HG03378 (cell line): ENCODE results near the gene HOXB8.

Experiments used
- ATAC-seq: cut with Tn5 transposase; IDR thresholded peaks from one replicate; pipeline ENCODE4 v1.9.1; 2021; ENCODE audit warnings: mild to moderate bottlenecking, moderate library complexity; ENCODE audit not compliant: unreplicated experiment

Gene HOXB8

DNA sequence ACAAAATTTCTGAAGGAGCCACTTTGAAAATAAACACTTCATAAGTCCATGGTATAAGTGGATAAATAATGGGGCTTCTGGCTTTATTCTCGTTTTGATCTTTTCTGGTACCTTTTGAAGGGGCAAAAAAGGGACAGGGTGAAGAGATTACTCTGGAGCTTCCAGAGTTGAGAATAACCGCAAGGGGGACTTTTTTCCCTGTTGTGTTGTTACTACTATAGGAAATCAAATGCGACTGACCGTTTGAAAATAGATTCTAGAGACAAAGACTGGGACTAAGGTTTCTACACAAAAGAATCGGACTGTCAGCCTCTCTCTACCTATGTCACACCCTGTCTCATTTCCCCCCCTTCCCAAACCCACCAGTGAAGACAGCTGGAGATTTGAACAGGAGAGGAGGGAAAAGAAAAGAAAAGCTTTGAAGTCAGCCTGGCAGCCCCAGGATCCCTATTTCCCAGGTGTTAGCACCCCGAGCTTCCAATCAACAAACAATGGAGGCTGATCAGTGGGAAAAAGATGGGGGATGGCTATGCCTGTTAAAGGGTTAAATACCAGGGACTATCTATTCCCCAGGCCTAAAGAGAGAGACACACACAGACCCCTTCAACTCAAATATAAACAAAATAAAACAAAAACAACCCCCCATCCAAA, 45.3 kb downstream of the HOXB8 start:
- ATAC-seq = no peak

DNA sequence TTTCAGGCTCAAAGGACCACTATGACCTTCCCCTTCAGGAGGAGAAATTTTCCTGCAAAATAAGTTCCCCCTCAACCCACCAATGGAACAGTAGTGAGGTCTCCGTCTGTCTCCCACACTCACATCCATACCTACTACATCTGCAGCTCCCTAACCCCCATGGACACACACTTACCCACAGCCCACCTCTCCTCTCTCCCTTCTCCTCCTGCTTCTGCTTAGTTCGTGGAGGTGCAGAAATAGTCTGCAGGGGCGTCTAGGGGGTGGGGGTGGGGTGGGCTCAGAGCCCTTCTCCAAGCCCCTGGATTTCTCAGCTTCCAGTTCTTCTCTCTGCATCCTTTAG, 45.9 kb downstream of the HOXB8 start:
- ATAC-seq = no peak

DNA sequence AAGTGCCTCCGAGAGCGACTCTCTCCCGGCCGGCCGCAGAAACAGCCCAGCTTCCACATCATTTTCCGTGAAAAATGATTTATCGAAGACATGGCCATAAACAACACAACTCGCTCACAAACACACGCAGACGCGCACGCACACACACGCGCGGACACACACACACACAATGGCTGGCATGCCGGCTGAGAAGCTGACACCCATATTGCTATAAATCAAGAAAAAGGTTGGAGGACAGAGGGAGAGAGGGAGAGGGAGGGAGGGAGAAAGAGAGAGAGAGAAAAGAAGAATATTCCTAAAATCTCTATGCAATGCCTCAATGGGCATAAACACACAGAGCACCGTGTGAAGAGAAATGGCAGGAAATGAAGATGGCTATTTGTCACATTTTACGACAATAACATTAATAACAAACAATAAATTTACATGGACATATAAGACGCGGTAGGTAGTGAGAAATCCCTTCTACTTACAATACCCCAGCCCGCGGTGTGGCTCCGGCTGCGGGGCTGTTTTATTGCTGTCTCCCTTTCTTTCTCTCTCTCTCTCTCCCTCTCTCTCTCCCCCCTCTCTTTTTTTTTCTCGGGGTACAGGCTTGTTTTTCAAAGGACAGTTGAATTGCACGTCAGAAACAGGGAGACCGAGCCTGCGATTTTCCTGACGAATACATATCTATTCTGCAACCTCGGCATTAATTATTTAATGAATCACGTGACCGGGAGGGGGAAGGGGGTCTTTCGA, 46.4 kb downstream of the HOXB8 start:
- no peak for ATAC-seq

DNA sequence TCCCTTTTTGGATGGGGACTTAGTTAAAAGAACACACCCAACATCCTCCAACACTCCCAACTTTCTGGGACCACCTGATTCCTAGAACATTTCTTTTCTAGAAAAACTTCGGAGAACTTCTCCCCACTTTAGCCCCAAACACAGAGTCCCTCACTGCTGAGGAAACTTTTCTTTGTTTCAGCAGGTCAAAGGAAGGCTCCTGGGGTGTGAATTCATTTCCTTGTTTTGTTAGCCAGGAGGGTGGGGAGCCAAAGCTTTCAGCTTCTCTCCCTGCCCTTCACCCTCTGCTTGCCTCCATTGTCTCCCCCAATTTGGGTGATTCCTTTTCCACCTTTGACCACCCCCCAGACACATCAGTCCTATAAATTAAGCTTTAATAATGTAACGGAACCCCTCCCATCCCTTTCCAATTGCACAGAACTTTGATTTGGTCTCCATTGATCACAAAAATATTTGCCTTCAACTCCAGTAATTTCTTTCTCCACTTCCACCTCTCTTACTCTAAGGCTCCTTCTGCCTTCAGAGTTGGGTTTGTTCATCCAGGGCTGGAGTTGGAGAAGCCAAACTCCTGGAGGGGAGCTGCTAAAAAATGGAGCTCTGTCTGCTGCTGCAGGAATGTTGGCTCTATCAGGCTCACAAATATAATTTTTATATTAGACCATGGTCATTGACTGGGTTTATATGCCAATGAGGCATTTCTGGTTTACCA, 47.3 kb downstream of the HOXB8 start:
- ATAC-seq = no peak

GRCh38 chr17:48567209-48567608, 47.9 kb downstream of the HOXB8 start:
- no peak for ATAC-seq

DNA sequence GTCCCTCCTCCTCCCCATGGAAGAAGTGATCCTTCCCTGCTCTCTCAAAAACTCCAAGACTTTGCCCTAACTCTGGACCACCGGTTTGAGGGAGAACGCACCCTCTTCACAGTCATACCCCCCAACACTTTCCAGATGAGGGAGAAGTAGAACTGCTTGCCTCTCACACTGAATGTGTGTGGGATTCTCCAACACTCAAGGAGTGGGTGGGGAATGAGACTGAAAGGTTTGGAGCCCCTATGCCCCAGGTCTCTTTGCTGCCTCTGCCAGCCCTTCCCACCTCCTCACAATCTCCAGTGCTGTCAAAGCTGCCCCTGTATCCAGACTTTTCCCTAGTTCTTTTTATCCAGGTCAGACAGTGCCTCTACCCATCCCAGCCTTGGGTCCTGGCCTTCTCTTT, 48.4 kb downstream of the HOXB8 start:
- no peak for ATAC-seq

GRCh38 chr17:48565925-48566710, 49.0 kb downstream of the HOXB8 start:
- no peak for ATAC-seq

- ATAC-seq = no peak
These were observed 50.0 kb downstream of the HOXB8 start for GRCh38 chr17:48565022-48565554.

DNA sequence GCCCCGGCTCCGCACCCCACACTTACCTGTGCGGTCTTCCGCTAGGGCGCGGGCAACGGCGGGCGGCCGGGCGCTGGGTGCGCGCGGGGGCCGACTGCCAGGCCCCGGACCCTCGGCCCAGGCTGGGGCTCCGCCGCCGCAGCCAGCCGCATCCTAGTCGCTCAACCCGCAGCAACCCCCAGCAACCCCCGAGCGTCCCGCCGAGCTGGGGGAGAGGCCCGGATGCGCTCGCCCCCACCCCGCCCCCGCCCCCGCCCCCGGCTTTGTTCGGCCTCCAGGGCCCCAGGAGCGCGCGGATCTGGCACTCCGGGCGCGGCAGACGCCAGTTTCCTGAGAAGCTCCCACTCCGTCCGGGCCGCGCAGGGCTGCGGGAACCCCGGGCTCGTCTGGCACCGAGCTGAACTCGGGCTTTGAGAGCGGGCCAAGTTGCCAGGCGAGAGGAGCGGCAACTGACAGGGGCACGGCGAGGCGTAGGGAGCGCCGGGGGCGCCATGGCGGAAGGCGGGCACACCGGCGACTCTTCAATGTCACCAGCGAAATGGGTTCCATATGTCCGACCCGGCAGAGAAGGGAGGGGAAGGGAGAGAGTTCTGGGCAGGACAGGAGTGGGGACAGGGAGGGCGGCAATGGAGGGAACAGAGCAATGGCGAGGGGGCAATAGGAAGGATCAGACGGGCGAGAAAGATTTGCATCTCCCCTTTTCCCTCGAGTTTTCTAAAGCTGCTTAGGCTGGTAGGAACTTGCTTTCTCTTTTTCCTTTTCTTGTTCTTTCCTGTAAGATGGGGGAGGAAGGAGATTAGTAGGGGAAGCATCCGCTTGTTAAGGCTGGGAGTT, 50.7 kb downstream of the HOXB8 start:
- no peak for ATAC-seq

DNA sequence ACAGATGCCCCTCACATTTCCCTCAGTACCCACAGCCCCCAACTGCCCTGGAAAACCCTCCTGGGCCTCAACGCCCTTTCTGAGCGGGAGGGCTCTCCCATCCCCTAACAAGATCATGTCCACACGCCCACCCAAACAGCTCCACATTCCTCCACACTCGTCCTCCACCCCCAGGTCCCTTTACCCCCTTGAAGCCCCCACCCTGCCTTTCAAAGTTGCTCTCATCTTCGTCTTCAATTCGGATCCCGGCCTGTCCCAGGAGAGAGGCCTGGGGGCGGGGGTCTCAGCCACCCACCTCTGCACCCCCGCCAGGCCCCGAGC, 51.3 kb downstream of the HOXB8 start:
- no peak for ATAC-seq

- ATAC-seq = no peak
These were observed 51.7 kb downstream of the HOXB8 start for GRCh38 chr17:48563385-48563838.

DNA sequence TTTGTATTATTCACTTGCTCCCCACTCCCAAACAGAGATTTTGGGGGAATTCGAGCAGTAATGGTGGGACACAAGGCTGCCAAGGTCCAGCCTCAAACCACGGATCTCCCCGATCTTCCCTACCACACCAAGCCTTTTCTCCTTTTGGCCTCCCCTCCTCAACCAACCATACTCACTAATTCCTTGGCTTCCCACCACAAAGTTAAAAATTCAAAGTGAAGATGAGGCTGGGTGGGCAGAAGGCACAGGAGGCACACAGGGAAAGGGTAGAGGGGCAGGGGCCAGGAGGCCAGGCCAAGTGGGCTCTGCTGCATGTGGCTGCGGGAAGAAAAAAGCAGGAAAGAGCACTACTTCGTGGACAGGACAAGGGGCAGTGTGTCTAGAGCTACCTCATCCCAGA, 52.2 kb downstream of the HOXB8 start:
- no peak for ATAC-seq
